A172 (cell line): ENCODE measurements around the gene RGMB. TPM values are rescaled to one million over a fixed set of nuclear protein-coding genes. Genes with fewer than 3 reads are reported as not detected.
A peak's percentile ranks its signal among the peaks of the same experiment; 100 is the strongest.
"Not testable (repeated sequence)": the region's sequence is repeated elsewhere in the genome, so short reads cannot be mapped to it uniquely, and the experiment has no call there.

Source experiments
- DNase-seq: peaks from one replicate; pipeline ENCODE4 v3.0.0-alpha.2; 2015; ENCODE audit warnings: low spot score
- total RNA-seq: library from RNA; depleted of rRNA; stranded (reverse); fragments of >200 nt; shearing (Covaris generic); gene quantifications from 2 replicates; pipeline ENCODE4 v1.2.3, GENCODE V29; 2014; rRNA removed

The RGMB gene
- total RNA-seq: 22.0 and 22.8 TPM in 2 replicates

- DNase-seq: peak; percentile 98
Measured at GRCh38 chr5:98773464-98774191, at the start of gene RGMB. TSS of gene RGMB (plus strand) at chr5:98773663. CDS start at chr5:98774071, 408 bp downstream.

- no peak for DNase-seq
Measured at GRCh38 chr5:98726258-98726657, 47.2 kb upstream of the RGMB start.

GRCh38 chr5:98727686-98728085, 45.8 kb upstream of the RGMB start:
- DNase-seq: no peak

GRCh38 chr5:98734646-98735045, 38.8 kb upstream of the RGMB start:
- DNase-seq: no peak

- no peak for DNase-seq
Measured at GRCh38 chr5:98735806-98736507, 37.5 kb upstream of the RGMB start.

- no peak for DNase-seq
Measured at GRCh38 chr5:98736753-98737152, 36.7 kb upstream of the RGMB start.

GRCh38 chr5:98737441-98737840, 36.0 kb upstream of the RGMB start:
- not testable (repeated sequence) for DNase-seq

- not testable (repeated sequence) for DNase-seq
Measured at GRCh38 chr5:98738481-98739149, 34.8 kb upstream of the RGMB start.

- no peak for DNase-seq
Measured at GRCh38 chr5:98741926-98742325, 31.5 kb upstream of the RGMB start.

GRCh38 chr5:98742396-98743073, 30.9 kb upstream of the RGMB start:
- DNase-seq: no peak

GRCh38 chr5:98748259-98748658, 25.2 kb upstream of the RGMB start:
- not testable (repeated sequence) for DNase-seq

- DNase-seq: no peak
Measured at GRCh38 chr5:98749046-98749445, 24.4 kb upstream of the RGMB start.

GRCh38 chr5:98750693-98751092, 22.8 kb upstream of the RGMB start:
- DNase-seq: peak; percentile 42

- DNase-seq: not testable (repeated sequence)
Measured at GRCh38 chr5:98752331-98752730, 21.1 kb upstream of the RGMB start.

GRCh38 chr5:98752801-98753200, 20.7 kb upstream of the RGMB start:
- DNase-seq: not testable (repeated sequence)

GRCh38 chr5:98753507-98753906, 20.0 kb upstream of the RGMB start:
- DNase-seq: no peak

GRCh38 chr5:98755406-98755805, 18.1 kb upstream of the RGMB start:
- DNase-seq: peak; percentile 67

- DNase-seq: no peak
Measured at GRCh38 chr5:98757978-98758377, 15.5 kb upstream of the RGMB start.

- peak; percentile 91 for DNase-seq
Measured at GRCh38 chr5:98763001-98763630, 10.3 kb upstream of the RGMB start.

GRCh38 chr5:98765815-98766214, 7.6 kb upstream of the RGMB start:
- no peak for DNase-seq

- DNase-seq: no peak
Measured at GRCh38 chr5:98767581-98767980, 5.9 kb upstream of the RGMB start.
